ENCODE results near the gene NTPCR. TPM values are rescaled to one million over a fixed set of nuclear protein-coding genes. Genes with fewer than 3 reads are reported as not detected.
"Not testable (repeated sequence)": the region's sequence is repeated elsewhere in the genome, so short reads cannot be mapped to it uniquely, and the experiment has no call there.

NTPCR gene
- total and polyA plus RNA-seq, 8 donors: 35.1 to 68.3 (median 56.8) TPM

- H3K27me3 ChIP-seq: no peaks in the 10 kb centered on the region
- peaks cover 0 to 10% of the 10 kb centered on the region in 2 donors for H3K36me3 ChIP-seq
- H3K9me3 ChIP-seq: no peaks in the 10 kb centered on the region
- no peak for TF ChIP-seq CTCF (IDR thresholded peaks at IDR 0.05)
- H3K4me3 ChIP-seq: no peak overlapping the region
- H3K27ac ChIP-seq: no peak overlapping the region
- intact Hi-C loops (cut with DNase I): no loop called here
- H3K4me1 ChIP-seq: no peaks in the 10 kb centered on the region
- DNase-seq: no peak
- no peak for ATAC-seq
These were observed 49.7 kb downstream of the NTPCR start for GRCh38 chr1:232999956-233000625.

GRCh38 chr1:233003638-233004037, 53.2 kb downstream of the NTPCR start:
- H3K27me3 ChIP-seq; DNase-seq; H3K36me3 ChIP-seq; H3K4me1 ChIP-seq; H3K4me3 ChIP-seq; intact Hi-C loops (cut with DNase I); ATAC-seq; H3K27ac ChIP-seq; H3K9me3 ChIP-seq: not testable (repeated sequence)

GRCh38 chr1:233004451-233004850, 54.0 kb downstream of the NTPCR start:
- no peaks in the 10 kb centered on the region for H3K4me1 ChIP-seq
- intact Hi-C loops (cut with DNase I): no loop called here

GRCh38 chr1:233005156-233005555, 54.7 kb downstream of the NTPCR start:
- TF ChIP-seq CTCF (IDR thresholded peaks at IDR 0.05): no peak
- Histone ChIP-seq H3K36me3 (no peaks in the 10 kb centered on the region), H3K4me1 (no peaks in the 10 kb centered on the region), H3K27ac (no peak overlapping the region), H3K9me3 (no peaks in the 10 kb centered on the region), H3K27me3 (no peaks in the 10 kb centered on the region), H3K4me3 (no peak overlapping the region)
- DNase-seq: no peak
- no peak for ATAC-seq
- intact Hi-C loops (cut with DNase I): no loop called here

More at GRCh38 chr1:233004451-233004850, 54.0 kb downstream of the NTPCR start:
- TF ChIP-seq CTCF (IDR thresholded peaks at IDR 0.05): no peak
- no peak for ATAC-seq
- Histone ChIP-seq H3K27ac (no peak overlapping the region), H3K36me3 (no peaks in the 10 kb centered on the region), H3K27me3 (no peaks in the 10 kb centered on the region), H3K9me3 (no peaks in the 10 kb centered on the region), H3K4me3 (no peak overlapping the region)
- DNase-seq: no peak

GRCh38 chr1:233005703-233006102, 55.3 kb downstream of the NTPCR start:
- Histone ChIP-seq H3K27me3 (no peaks in the 10 kb centered on the region), H3K4me3 (no peak overlapping the region), H3K27ac (no peak overlapping the region), H3K9me3 (no peaks in the 10 kb centered on the region), H3K4me1 (no peaks in the 10 kb centered on the region), H3K36me3 (no peaks in the 10 kb centered on the region)
- no peak for DNase-seq
- ATAC-seq: no peak
- intact Hi-C loops (cut with DNase I): no loop called here
- no peak for TF ChIP-seq CTCF (IDR thresholded peaks at IDR 0.05)

GRCh38 chr1:233006108-233006507, 55.7 kb downstream of the NTPCR start:
- ATAC-seq: no peak
- H3K9me3 ChIP-seq: no peaks in the 10 kb centered on the region
- no peak overlapping the region for H3K4me3 ChIP-seq
- DNase-seq: no peak
- H3K36me3 ChIP-seq: no peaks in the 10 kb centered on the region
- no peaks in the 10 kb centered on the region for H3K4me1 ChIP-seq
- no peak for TF ChIP-seq CTCF (IDR thresholded peaks at IDR 0.05)
- intact Hi-C loops (cut with DNase I): no loop called here
- no peaks in the 10 kb centered on the region for H3K27me3 ChIP-seq
- H3K27ac ChIP-seq: no peak overlapping the region

Data from left lung (tissue), 10 donors.